Measurements from ENCODE around the gene FLT1.
A peak's percentile ranks its signal among the peaks of the same experiment; 100 is the strongest.

Gene FLT1

DNA sequence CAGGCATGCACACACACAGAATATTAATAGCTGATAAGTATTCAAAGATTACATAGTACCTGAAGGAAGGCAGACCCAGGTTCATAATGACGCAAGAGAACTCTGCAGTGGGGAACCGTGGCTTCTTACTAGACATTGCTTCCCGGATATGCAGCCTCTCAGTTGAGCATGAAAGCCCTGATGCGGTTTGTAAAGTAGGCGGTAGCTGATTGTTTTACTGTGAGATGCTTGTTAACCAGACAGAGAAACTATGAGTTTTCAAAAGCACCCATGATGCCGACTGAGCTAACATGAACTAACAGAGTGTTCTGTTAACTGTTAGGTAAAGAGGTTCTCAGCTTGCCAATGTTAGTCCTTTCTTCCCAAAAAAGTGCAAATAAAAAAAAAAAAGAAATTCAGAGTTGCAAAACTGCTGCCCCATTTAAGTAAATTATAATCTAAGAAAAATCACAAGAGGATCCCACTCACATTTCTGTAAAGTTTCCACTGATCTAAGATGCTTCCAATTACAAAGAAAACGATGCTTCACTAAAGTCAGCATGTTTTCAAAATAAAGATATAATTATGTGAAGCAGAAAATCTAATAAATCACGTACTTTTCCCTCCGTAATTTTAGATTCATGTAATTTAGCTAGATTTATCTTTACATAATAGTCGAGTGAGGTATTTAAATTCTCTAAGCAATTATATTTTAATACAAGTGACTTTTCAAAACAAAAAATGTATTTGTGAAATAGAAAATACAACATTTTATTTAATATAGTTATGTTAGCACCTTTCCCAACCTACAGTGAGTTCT lies 2.2 kb downstream of the FLT1 start:
- Histone ChIP-seq H3K4me3 (peak overlapping the region in 3 of 7 experiments; percentile 34 to 47 (median 37)), H3K27ac (no peak overlapping the region)

DNA sequence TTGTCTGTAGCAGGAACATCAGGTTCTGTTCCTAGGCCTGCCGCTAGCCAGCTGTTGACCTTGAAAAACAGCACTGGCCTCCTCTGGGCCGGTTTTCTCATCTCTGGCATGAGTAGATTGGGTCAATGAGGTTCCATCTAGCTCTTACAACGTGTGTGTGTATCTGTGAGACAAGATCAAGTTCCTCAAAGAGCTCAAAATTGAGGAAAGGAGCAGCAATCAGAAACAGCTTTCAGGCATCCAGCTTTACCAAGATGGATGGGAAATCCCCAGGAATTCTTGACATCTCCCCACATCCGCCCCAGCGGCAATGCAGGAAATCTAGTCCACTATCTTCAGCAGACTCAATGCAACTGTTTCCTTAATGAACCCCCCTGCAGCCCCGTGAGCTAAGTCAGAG lies 4.9 kb downstream of the FLT1 start:
- Histone ChIP-seq H3K27ac (no peak overlapping the region), H3K4me3 (no peak overlapping the region)

DNA sequence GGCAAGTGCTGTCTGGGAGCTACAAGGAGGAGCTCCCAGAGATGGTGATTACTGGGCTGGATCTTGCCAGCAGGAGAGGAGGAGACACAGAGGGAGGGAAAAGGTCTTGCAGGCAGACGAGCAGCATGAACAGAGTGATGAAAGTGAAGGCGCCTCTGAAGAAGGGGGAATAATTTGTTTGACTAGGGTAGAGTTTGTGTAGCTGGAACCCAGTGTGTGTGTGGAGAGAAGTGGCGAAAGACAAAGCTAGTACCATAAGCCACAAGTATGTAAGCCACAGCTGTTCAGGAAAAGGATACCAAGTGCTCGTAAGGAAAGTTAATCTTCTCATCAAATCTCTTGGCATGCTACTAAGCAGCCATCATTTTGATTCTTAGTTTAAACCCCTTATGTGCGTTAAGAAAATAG lies 5.4 kb downstream of the FLT1 start:
- no peak overlapping the region for H3K27ac ChIP-seq
- H3K4me3 ChIP-seq: no peak overlapping the region

DNA sequence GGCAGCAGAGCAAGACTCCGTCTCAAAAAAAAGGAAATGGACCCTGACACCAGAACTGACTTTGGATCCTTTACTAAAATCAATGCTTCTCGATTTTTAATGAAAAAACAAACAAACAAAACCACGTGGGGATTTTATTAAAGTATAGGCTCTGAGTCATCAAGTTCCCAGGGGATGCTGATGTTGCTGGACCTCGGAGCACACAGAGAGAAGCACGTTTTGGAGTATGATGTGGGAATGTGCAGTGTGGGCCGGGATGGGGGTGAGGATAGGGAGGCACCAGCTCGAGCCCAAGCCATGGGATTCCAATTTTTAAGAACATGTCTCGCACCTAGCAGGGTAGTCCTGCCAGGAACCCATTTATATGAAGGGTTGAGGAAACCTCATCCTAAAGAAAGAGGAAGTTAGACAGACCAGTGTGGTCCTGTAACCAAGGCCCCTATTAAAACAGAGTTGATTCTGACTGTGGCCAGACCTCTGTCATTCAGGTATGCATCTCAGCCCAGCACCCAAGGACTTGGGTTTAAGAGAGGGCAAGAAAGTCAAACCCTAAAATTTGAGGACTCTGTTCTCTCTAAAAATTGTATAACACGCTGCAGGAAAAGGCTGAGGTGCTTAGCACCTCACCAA lies 6.4 kb downstream of the FLT1 start:
- Histone ChIP-seq H3K4me3 (no peak overlapping the region), H3K27ac (no peak overlapping the region)

DNA sequence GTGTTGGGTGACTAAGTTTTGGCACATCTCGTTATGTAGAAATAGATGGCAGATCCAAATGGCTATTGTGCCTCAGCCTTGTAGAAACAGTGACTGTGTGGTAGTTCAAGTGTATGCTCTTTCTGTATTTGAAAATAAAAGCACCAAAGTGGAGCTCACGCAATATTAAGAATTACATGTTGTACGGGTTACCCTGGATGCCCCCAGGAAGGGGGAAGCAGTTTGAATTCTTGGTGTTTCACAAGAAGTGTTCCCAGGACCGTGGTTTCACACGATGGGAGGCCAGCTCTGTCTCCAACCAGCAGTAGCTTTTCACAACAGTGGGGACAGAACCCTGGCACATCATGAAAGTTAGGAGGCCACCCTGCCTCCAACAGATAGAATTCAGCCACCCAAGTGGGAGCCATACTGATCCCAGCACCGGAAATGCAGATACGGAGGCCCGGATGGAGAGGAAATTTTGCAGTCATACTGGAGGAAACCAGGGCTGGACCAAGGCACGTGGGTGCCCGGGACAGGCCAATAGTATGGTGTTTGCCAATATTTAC lies 8.9 kb downstream of the FLT1 start:
- H3K27ac ChIP-seq: no peak overlapping the region

DNA sequence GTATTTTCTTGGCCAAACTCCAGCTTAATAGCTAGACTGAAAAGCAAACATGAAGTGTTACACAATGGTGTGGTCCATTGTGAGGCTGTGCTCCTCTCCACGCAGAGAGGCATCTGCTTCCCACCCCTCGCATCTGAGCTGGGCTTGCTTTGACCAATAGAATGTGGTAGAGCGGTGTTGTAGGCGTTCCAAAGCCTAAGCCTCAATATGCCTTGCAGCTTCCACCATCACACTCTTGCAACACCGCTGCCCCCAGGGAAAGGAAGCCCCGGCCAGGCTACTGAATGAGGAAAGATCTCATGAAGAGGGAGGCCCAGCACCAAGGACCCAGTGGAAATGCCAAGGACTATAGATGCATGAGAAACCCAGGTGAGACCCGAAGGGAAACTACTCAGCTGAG lies 9.4 kb downstream of the FLT1 start:
- Histone ChIP-seq H3K27ac (no peak overlapping the region), H3K4me3 (no peak overlapping the region)

More for the DNA sequence above, 8.9 kb downstream of the FLT1 start:
- H3K4me3 ChIP-seq: no peak overlapping the region

DNA sequence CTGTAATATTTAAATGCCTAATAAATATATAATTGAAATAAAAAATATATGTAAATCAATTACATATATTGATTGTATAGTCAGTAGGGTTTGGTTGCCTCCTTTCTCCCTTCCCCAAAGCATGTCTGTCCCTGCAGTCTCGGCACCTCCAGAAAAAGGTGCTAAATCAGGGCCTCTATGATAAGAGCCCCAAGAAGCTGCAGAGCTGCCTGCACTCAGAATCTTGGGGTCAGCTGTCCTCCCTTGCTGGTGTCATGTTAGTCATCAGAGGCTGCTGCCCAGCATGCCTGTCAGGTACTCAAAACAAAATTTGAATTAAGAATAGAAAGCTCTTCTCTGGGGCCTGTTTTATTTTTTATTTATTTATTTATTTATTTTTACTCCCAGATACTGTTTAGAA lies 9.8 kb downstream of the FLT1 start:
- Histone ChIP-seq H3K27ac (no peak overlapping the region), H3K4me3 (no peak overlapping the region)

DNA sequence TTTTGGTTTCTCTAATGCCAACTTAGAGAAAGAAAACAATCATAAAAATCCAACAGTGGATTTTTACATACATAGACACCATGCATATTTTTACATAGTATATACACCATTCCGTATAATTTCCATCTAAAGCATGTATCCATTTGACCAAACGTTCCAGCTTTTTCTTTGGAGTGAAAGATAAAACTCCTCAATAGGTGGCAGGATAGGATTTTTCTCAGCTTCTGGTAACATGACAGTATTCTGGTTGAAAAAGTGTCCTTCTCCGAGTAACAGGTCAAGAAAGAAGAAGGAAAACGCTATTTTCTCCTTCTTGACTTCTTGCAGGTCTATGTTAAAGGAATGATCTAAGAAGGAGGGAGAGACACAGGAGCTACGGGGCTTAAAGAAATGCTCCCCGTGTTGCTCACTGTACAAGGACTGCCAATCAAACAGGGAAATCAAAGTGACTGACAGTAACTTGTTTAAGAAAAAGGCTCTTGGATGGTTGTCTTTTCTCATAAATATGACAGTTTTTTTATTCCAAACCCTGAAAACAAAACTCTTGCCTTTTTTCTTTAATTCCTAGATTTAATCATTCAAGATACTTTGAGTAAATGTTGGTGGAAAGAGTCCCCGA lies 11.5 kb downstream of the FLT1 start:
- Histone ChIP-seq H3K4me3 (no peak overlapping the region), H3K27ac (no peak overlapping the region)

DNA sequence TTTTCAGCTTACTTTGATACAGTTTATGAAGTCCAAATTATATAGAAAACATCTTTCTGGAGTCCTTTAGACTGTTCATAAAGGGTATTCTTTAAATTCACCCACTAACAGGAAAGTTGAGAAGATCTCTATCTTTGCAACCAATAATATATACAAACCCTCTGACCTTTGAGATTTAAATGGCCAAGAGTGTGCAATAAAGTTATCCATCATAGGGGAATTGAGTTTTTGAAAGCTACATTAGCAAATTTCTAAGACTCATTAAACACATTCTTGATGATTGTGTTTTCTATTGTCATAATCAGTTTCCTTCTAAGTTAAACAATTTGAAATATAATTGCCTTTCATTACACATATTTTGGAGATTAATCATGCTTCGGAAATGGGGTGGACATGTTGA lies 15.9 kb downstream of the FLT1 start:
- H3K27ac ChIP-seq: no peak overlapping the region

DNA sequence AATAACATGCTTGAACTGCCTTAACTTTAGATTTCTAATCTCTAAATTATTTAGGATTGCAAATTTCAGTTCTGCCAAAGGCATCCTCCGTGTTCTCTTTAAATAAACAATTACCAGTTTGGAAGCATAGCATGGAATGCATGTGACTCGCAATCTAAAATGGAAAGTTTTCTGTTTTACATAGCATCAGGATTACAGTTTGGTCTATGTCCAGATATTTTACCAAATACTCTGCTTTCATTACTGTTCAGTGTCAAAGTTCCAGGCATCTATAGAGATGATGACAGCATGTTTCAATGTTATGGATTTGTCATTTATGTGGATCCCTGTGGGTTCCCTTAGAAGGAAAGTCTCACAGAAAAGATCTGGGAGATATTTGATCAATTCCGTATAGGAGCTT lies 16.8 kb downstream of the FLT1 start:
- H3K4me3 ChIP-seq: no peak overlapping the region
- no peak overlapping the region for H3K27ac ChIP-seq

More for the DNA sequence above, 15.9 kb downstream of the FLT1 start:
- H3K4me3 ChIP-seq: no peak overlapping the region

DNA sequence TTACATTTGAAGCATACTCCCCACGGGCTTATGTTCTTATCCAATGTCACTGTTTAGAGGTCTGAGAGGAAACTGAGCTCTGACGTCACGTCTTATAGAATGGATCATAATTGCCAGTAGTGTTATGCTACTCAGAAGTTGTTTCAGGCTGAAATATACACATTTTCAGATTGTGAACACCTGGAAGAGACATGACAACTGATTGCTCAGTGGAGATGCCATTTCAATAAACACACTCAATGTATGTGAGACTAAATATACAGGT lies 17.3 kb downstream of the FLT1 start:
- Histone ChIP-seq H3K27ac (no peak overlapping the region), H3K4me3 (no peak overlapping the region)

DNA sequence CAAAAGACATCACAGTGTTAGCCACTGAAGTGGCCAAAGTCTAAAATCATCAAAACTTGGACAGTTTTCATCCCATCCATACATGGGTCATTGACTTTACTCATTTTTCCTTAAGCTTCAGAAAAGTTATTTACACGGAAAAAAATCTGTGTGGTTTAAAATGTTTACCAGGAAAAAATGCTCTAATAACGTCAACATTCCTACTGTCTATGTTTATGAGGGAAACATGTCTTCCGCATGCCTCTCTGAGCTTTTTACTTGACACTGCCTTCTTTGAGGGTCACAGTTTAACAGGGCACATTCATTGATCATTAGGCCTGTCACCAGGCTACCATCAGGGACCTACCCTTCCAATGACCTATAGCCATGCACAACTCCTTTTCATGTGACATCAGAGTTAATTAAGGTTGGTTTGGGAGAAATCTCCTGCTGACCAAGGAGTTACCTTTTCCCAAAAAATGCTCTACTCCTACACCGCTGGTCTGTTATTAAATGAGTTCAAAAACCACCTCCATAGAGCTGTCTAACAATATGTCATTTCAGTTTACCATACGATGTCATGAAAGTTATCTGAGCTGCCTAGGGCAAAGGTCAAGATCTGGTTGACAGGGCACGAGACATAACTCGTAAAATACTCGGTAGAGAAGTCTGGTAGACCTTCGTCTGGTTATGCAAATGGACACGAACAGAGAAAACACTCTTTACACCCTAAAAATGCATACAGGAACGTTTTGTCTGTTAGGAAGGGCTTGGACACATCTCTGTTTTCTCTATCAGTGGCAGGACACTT lies 17.8 kb downstream of the FLT1 start:
- Histone ChIP-seq H3K4me3 (no peak overlapping the region), H3K27ac (no peak overlapping the region)

DNA sequence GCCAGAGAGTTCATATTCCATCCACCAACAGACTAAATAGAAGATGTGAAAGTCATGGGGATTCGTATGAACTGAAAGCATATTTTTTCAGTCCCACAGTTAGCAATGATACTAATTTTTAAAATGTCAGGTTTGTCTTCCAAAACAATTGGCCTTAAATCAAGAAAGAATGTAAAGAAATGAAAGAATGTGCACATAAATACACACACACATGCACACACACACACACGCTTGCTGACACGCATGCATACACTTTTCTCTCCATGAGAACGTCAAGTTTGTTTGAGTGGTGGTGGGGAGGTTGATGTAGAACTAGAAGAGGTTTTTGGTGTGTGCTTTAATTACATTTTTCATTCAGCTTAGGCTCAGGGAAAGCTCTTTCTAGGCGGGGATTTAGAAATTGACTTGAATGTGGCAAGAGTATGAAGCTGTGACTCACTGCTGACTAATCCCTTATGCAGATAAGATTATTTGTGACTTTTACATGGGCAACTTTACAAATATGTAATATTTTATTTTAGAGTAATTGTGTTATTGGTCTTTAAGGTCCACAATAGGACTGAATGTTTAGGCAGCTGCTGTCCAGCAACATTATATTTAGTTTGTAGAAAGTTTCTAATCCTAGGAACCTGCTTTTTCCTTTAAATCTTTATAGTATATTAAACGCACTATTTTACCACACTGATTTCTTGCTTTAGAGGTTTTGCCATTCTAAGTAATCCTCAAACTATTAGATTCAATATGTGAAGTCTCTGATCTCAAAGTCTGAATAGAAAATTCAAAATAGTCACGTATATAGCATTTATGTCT lies 18.8 kb downstream of the FLT1 start:
- H3K4me3 ChIP-seq: no peak overlapping the region
- no peak overlapping the region for H3K27ac ChIP-seq

DNA sequence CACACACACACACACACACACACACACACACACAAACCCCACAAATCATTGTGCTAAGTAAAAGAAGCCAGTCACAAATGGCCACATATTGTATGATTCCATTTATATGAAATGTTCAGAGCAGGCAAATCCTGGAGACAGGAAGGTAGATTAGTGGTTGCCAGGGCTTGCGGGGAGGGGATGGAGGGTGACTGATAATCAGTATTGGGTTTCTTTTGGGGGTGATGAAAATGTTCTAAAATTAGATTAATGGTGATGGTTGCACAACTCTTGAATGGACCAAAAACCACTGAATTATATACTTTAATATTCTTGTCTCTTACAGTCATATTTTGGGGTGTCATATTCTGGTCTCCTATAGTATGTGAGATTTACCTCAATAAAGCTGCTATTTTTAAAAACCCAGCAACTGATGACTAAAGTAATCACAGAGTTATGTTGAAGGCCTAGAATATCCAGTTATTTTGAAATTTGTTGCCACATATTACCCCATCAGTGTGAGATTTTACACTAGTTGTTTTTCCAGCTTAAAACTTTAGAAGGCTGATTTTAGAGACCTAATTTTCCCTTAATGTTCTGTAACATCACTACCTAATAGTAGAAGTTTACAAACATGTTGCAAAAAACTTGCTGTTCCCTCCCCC lies 20.3 kb downstream of the FLT1 start:
- no peak overlapping the region for H3K27ac ChIP-seq

DNA sequence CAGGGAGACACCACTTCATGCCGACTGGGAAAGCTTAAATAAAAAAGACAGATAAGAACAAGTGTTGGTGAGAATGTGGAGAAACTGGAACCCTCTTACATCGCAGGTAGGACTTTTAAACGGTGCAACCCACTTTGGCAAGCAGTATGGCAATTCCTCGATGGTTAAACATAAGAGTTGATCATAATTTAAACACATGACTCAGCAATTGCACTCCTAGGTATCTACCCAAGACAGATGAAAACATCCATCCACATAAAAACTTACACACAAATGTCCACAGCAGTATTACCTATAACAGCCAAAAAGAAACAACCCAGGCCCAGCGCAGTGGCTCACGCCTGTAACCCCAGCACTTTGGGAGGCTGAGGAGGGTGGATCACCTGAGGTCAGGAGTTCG lies 21.9 kb downstream of the FLT1 start:
- H3K27ac ChIP-seq: no peak overlapping the region
- H3K4me3 ChIP-seq: no peak overlapping the region

More for the DNA sequence above, 20.3 kb downstream of the FLT1 start:
- H3K4me3 ChIP-seq: no peak overlapping the region

DNA sequence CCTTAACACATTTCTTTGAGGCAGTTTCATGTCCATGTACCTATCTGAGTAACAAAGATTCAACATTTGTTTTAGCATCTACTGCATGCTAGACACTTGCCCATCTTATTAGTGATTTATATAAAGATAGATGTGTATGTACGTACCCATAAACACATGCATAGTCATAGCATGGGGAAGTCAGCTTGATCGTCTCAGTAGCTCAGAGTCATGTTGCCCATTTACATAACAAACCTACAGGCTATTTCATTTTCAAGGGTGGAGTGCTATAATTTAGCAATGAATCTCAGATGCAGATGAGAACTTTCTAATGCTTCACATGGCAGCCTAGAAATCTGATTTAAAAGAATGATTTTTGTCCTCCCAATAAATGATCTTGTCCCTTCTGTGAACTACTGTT lies 23.5 kb downstream of the FLT1 start:
- no peak overlapping the region for H3K27ac ChIP-seq
- no peak overlapping the region for H3K4me3 ChIP-seq

DNA sequence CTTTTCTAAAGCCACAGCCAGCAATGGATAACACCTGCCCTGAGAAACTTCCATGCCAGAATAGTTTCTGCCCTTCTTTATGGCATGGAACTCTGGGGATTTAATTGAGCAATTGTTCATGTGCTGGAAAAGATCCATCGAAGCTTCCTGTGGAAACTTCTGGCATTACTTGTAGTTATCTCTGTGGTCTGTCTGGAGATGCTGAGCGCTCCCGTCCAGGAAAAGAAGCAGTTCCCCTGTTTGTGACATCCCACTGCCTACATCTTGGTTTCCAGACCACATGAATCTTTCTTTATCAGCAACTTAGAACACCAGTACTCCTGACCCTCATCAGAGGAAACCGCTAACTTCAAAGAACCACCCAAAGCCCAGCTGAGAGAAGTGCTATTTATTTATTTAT lies 24.6 kb downstream of the FLT1 start:
- H3K27ac ChIP-seq: no peak overlapping the region
- no peak overlapping the region for H3K4me3 ChIP-seq

DNA sequence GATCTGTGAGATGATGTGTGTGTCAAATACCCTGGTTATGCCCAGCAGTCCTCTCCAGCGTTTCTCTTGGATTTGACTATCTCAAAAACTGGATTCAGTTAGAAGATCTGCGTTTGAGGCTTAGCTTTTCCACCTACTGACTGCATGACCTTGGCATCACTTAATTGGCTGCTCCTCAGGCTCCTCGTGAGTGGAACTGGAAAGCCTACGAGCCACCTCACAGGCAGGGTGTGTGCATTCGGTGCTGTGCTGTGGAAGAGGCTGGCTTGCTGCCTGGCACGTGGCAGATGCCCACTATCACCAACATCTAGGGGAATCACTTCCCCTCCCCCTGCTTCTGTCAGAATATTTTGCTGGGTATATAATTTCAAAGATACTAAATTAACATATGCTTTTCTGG lies 25.6 kb downstream of the FLT1 start:
- H3K4me3 ChIP-seq: no peak overlapping the region
- H3K27ac ChIP-seq: no peak overlapping the region

All from skin epidermis (tissue), 12 donors.